CD14-positive monocyte (primary cell): ENCODE measurements around the gene NCMAP. TPM values are rescaled to one million over a fixed set of nuclear protein-coding genes. Genes with fewer than 3 reads are reported as not detected.
"Not testable (repeated sequence)": the region's sequence is repeated elsewhere in the genome, so short reads cannot be mapped to it uniquely, and the experiment has no call there.

Experiments
- DNase-seq, 3 donors: peaks; one replicate each; pipeline ENCODE4 v3.0.0-alpha.2; 2011 to 2022
- H2AFZ ChIP-seq: 2 replicates; pipeline ENCODE4 v1.6.0; 2012; ENCODE audit warnings: mild to moderate bottlenecking, low read depth, low read length, inconsistent platforms; ENCODE audit not compliant: insufficient read depth, poor library complexity, severe bottlenecking
- H3K27ac ChIP-seq, 2 donors: 1 replicate in 1 of 2; 2 replicates in 1 of 2; pipeline ENCODE4 v1.5.1; 2012 to 2013; ENCODE audit warnings: low read length in 2 of 2, control low read depth in 1 of 2, inconsistent platforms in 1 of 2, low read depth in 1 of 2, mild to moderate bottlenecking in 1 of 2
- H3K27me3 ChIP-seq, 2 donors: one replicate each; pipeline versions ENCODE4 v1.6.0 to v1.6.1; 2011 to 2013; ENCODE audit warnings: low read length in 2 of 2; ENCODE audit not compliant: control insufficient read depth in 2 of 2, insufficient read depth in 2 of 2
- H3K36me3 ChIP-seq, 2 donors: replicated peaks in 1 of 2; 1 replicate in 1 of 2; 2 replicates in 1 of 2; pipeline versions ENCODE4 v1.5.1 to v1.6.1; 2012 to 2013; ENCODE audit warnings: low read length in 2 of 2, control low read depth in 1 of 2, inconsistent platforms in 1 of 2, mild to moderate bottlenecking in 1 of 2; ENCODE audit not compliant: insufficient read depth in 2 of 2, control insufficient read depth in 1 of 2
- H3K4me1 ChIP-seq, 2 donors: 1 replicate in 1 of 2; 2 replicates in 1 of 2; pipeline versions ENCODE4 v1.5.1 to v1.6.1; 2012 to 2013; ENCODE audit warnings: low read length in 2 of 2, control low read depth in 1 of 2, inconsistent platforms in 1 of 2, mild to moderate bottlenecking in 1 of 2, moderate library complexity in 1 of 2; ENCODE audit not compliant: insufficient read depth in 2 of 2, control insufficient read depth in 1 of 2
- H3K4me2 ChIP-seq: replicated peaks from 2 replicates; pipeline ENCODE3; 2012; ENCODE audit warnings: low read length, moderate library complexity, mild to moderate bottlenecking; ENCODE audit not compliant: poor library complexity, severe bottlenecking; ENCODE audit errors: extremely low read depth
- H3K4me3 ChIP-seq, 3 experiments: fragments of 200-600 bp in 1 of 3; sonication (generic) in 1 of 3; replicated peaks in 1 of 3; 1 replicate in 2 of 3; 2 replicates in 1 of 3; pipeline ENCODE4 v1.5.1; 2011 to 2013; ENCODE audit warnings: low read length in 3 of 3, mild to moderate bottlenecking in 3 of 3, control low read depth in 2 of 3, low read depth in 2 of 3, inconsistent platforms in 1 of 3, moderate library complexity in 1 of 3
- H3K79me2 ChIP-seq: 2 replicates; pipeline ENCODE4 v1.6.0; 2012; ENCODE audit warnings: mild to moderate bottlenecking, control low read depth, inconsistent platforms, low read length, moderate library complexity; ENCODE audit not compliant: insufficient read depth
- H3K9ac ChIP-seq: 2 replicates; pipeline ENCODE4 v1.6.0; 2017; ENCODE audit warnings: low read length, mild to moderate bottlenecking; ENCODE audit not compliant: insufficient read depth, poor library complexity, severe bottlenecking
- H3K9me3 ChIP-seq, 2 donors: replicated peaks in 1 of 2; 1 replicate in 1 of 2; 2 replicates in 1 of 2; pipeline versions ENCODE4 v1.5.1 to v1.6.1; 2012 to 2013; ENCODE audit warnings: low read length in 2 of 2, control low read depth in 1 of 2; ENCODE audit not compliant: control insufficient read depth in 1 of 2, insufficient read depth in 1 of 2
- H4K20me1 ChIP-seq: 2 replicates; pipeline ENCODE4 v1.6.0; 2012; ENCODE audit warnings: mild to moderate bottlenecking, low read length, control low read depth, moderate library complexity; ENCODE audit not compliant: insufficient read depth
- H3K27ac Mint-ChIP-seq, 7 donors: one replicate each; pipeline ENCODE4 v1.8.0; 2020; ENCODE audit warnings: mild to moderate bottlenecking in 7 of 7, mixed read lengths in 7 of 7, moderate library complexity in 6 of 7, inconsistent platforms in 2 of 7
- H3K27me3 Mint-ChIP-seq, 3 donors: one replicate each; pipeline ENCODE4 v1.8.0; 2021 to 2022; ENCODE audit warnings: low read depth in 3 of 3, mild to moderate bottlenecking in 3 of 3, mixed read lengths in 3 of 3, moderate library complexity in 3 of 3, inconsistent platforms in 1 of 3
- H3K36me3 Mint-ChIP-seq, 2 donors: one replicate each; pipeline ENCODE4 v1.8.0; 2020; ENCODE audit warnings: mixed read lengths in 2 of 2, inconsistent platforms in 1 of 2, mild to moderate bottlenecking in 1 of 2
- H3K4me1 Mint-ChIP-seq: one replicate; pipeline ENCODE4 v1.8.0; 2020; ENCODE audit warnings: mild to moderate bottlenecking, mixed read lengths
- H3K4me3 Mint-ChIP-seq, 2 donors: one replicate each; pipeline ENCODE4 v1.8.0; 2020; ENCODE audit warnings: mild to moderate bottlenecking in 2 of 2, mixed read lengths in 2 of 2, moderate library complexity in 1 of 2
- H3K9me3 Mint-ChIP-seq, 7 donors: one replicate each; pipeline ENCODE4 v1.8.0; 2020 to 2022; ENCODE audit warnings: mixed read lengths in 7 of 7, mild to moderate bottlenecking in 6 of 7, moderate library complexity in 6 of 7, inconsistent platforms in 2 of 7
- WGBS: methylation state at CpG from one replicate; pipeline ENCODE4 v1.1.5; 2013; ENCODE audit warnings: missing lambda C conversion rate; ENCODE audit not compliant: insufficient coverage; 5-methylcytosine and 5-hydroxymethylcytosine counted together
- intact Hi-C, 2 donors: fragments of 100-400 bp; cut with micrococcal nuclease; formaldehyde crosslinking; loops; one replicate each; pipeline versions ENCODE4 v1.15.0 to v1.15.1; 2023
- polyA plus RNA-seq, 3 donors: library from polyadenylated mRNA; depleted of rRNA in 1 of 3; unstranded in 2 of 3; stranded (reverse) in 1 of 3; fragments of 300-500 nt in 2 of 3; fragments of >200 nt in 1 of 3; fragmentation: Illumina TruSeq in 2 of 3; gene quantifications; 1 replicate in 2 of 3; 2 replicates in 1 of 3; pipeline ENCODE4 v1.2.3, GENCODE V29; 2012 to 2021
- TF ChIP-seq, protein P1 (sequence below): fragments of 200-600 bp; IDR thresholded peaks from one replicate; pipeline ENCODE4 v1.8.0; 2022; ENCODE audit warnings: antibody characterized with exemption, mild to moderate bottlenecking

The NCMAP gene
- polyA plus RNA-seq, 3 donors: not detected

DNA sequence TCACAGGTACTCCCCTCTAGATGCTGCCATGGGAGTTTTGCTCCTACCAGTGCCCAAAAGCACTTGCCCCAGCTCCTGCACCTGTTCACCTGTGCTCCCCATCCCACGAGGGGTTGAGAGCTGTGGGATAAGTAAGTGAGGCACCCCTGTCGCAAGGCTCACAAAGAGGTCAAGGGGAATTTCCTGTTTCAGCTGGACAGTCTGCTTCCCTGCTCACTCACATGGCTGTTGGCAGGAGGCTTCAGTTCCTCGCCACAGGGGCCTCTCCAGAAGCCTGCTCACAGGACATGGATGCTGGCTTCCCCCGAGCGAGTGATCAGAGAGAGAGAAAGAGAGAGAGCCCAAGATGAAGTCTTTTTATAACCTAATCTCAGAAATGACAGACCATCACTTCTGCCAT lies 8.7 kb upstream of the NCMAP start:
- H3K9me3 ChIP-seq: no peaks in the 10 kb centered on the region
- Mint-ChIP-seq H3K36me3 (no peaks in the 10 kb centered on the region), H3K27me3 (peaks cover 19 to 25% (median 20%) of the 10 kb centered on the region in 3 donors), H3K4me1 (peaks cover 9% of the 10 kb centered on the region), H3K9me3 (no peaks in the 10 kb centered on the region), H3K4me3 (no peak overlapping the region), H3K27ac (no peak overlapping the region)
- no peaks in the 10 kb centered on the region for H3K36me3 ChIP-seq
- DNase-seq: no peak
- H3K79me2 ChIP-seq: no peaks in the 10 kb centered on the region
- no peaks in the 10 kb centered on the region for H4K20me1 ChIP-seq
- TF ChIP-seq, protein P1, sequence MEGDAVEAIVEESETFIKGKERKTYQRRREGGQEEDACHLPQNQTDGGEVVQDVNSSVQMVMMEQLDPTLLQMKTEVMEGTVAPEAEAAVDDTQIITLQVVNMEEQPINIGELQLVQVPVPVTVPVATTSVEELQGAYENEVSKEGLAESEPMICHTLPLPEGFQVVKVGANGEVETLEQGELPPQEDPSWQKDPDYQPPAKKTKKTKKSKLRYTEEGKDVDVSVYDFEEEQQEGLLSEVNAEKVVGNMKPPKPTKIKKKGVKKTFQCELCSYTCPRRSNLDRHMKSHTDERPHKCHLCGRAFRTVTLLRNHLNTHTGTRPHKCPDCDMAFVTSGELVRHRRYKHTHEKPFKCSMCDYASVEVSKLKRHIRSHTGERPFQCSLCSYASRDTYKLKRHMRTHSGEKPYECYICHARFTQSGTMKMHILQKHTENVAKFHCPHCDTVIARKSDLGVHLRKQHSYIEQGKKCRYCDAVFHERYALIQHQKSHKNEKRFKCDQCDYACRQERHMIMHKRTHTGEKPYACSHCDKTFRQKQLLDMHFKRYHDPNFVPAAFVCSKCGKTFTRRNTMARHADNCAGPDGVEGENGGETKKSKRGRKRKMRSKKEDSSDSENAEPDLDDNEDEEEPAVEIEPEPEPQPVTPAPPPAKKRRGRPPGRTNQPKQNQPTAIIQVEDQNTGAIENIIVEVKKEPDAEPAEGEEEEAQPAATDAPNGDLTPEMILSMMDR: no peak
- H3K4me2 ChIP-seq: no peak overlapping the region
- H2AFZ ChIP-seq: no peak overlapping the region
- WGBS: 74% methylated on average over 2 of the region's 5 CpGs
- no peak overlapping the region for H3K4me3 ChIP-seq
- no peaks in the 10 kb centered on the region for H3K4me1 ChIP-seq
- H3K9ac ChIP-seq: no peak overlapping the region
- H3K27me3 ChIP-seq: peaks cover 2 to 6% of the 10 kb centered on the region in 2 donors
- intact Hi-C loops: no loop called here
- no peak overlapping the region for H3K27ac ChIP-seq

DNA sequence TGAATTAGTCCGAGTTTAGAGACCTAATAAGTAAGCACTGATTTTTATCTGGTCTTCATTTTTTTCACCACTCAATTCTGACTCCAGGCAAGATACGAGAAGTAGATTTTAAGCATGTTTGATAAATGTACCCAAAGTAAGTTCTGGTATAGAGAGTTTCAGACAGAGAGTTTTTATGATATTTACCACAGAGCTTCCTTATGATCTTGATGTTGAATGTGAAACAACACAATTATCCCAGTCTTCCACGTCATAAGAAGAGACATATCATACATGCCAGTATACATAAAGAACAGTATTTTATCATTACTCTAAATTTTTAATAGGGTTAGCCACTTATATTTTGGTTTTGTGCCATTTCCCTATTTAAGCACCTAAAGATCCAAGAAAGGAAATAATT lies 7.8 kb upstream of the NCMAP start:
- H3K27ac Mint-ChIP-seq: no peak overlapping the region
- H3K9me3 ChIP-seq: no peaks in the 10 kb centered on the region
- WGBS: no CpG with 5 or more reads among the region's 3 CpGs

DNA sequence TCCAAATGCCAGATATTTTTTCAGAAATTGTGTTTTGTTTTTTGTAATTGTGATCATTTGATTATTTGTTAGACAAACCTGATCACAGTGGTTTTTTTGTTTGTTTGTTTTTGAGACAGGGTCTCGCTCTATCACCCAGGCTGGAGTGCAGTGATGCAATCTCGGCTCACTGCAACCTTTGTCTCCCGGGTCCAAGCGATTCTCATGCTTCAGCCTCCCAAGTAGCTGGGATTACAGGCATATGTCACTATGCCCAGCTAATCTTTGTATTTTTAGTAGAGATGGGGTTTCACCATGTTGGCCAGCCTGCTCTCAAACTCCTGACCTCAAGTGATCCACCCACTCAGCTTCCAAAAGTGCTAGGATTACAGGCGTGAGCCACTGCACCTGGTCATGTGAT lies 6.7 kb upstream of the NCMAP start:
- 100% methylated on average over 1 of the region's 5 CpGs for whole genome bisulfite sequencing
- H3K4me1 ChIP-seq, H3K4me1 Mint-ChIP-seq, H3K4me3 Mint-ChIP-seq, H3K36me3 ChIP-seq, intact Hi-C loops, H3K9ac ChIP-seq, H3K4me2 ChIP-seq, H3K27ac ChIP-seq, H3K79me2 ChIP-seq, H2AFZ ChIP-seq, H3K4me3 ChIP-seq, H3K27ac Mint-ChIP-seq, H3K9me3 Mint-ChIP-seq, H3K36me3 Mint-ChIP-seq, DNase-seq, H4K20me1 ChIP-seq, H3K9me3 ChIP-seq: not testable (repeated sequence)
- peaks cover 2 to 11% of the 10 kb centered on the region in 2 donors for H3K27me3 ChIP-seq
- peaks cover 26 to 36% (median 27%) of the 10 kb centered on the region in 3 donors for H3K27me3 Mint-ChIP-seq

More for the DNA sequence above, 7.8 kb upstream of the NCMAP start:
- Histone ChIP-seq H3K4me3 (no peak overlapping the region), H3K27me3 (peaks cover 2 to 6% of the 10 kb centered on the region in 2 donors), H3K4me2 (no peak overlapping the region), H2AFZ (no peak overlapping the region), H3K79me2 (no peaks in the 10 kb centered on the region), H3K27ac (no peak overlapping the region), H3K4me1 (no peaks in the 10 kb centered on the region), H3K9ac (no peak overlapping the region), H3K36me3 (no peaks in the 10 kb centered on the region), H4K20me1 (no peaks in the 10 kb centered on the region)
- H3K36me3 Mint-ChIP-seq: no peaks in the 10 kb centered on the region
- no peak overlapping the region for H3K4me3 Mint-ChIP-seq
- DNase-seq: no peak
- TF ChIP-seq, protein P1: no peak
- peaks cover 9% of the 10 kb centered on the region for H3K4me1 Mint-ChIP-seq
- intact Hi-C loops: no loop called here
- peaks cover 22 to 29% (median 22%) of the 10 kb centered on the region in 3 donors for H3K27me3 Mint-ChIP-seq
- no peaks in the 10 kb centered on the region for H3K9me3 Mint-ChIP-seq
